GM10248 (cell line): Measurements from ENCODE around the gene TNPO1.

ENCODE experiments used
- CTCF ChIA-PET: fragments of 300-600 bp; sonication (Branson Sonifier 250); formaldehyde crosslinking; extraction: SDS; loops from one replicate; lab custom pipeline; 2021; ENCODE audit warnings: antibody characterized with exemption; lab: Yijun Ruan, JAX
- POLR2A ChIA-PET: fragments of 350-650 bp; sonication (Branson Sonifier 250); formaldehyde crosslinking; extraction: SDS; loops from one replicate; lab custom pipeline; 2020; ENCODE audit warnings: antibody characterized with exemption; lab: Yijun Ruan, JAX
- DNase-seq: peaks from one replicate; pipeline ENCODE4 v3.0.0; 2012; ENCODE audit errors: extremely low spot score
- CTCF ChIP-seq: IDR thresholded peaks from 2 replicates; pipeline ENCODE4 v1.5.1; 2012; ENCODE audit warnings: mild to moderate bottlenecking, low read depth; ENCODE audit errors: extremely low read depth, missing control alignments, control extremely low read depth

Gene TNPO1

GRCh38 chr5:72840041-72840440 is 23.6 kb downstream of the TNPO1 start:
- POLR2A ChIA-PET, result no interaction called here
- CTCF ChIA-PET, result interaction anchor here (5.4 kb wide), 1 partner anchor 21 kb away, joined by 31 read pairs; no protein-coding TSS in a partner anchor

GRCh38 chr5:72841756-72842535 is 25.5 kb downstream of the TNPO1 start:
- DNase-seq, result no peak
- CTCF ChIA-PET, result interaction anchor here (1.2 to 5.4 kb wide), 3 partner anchors 9 to 23 kb away, joined by 3 to 31 read pairs (median 3); no protein-coding TSS in a partner anchor
- POLR2A ChIA-PET, result no interaction called here
- no peak for TF ChIP-seq CTCF

More at GRCh38 chr5:72840041-72840440, 23.6 kb downstream of the TNPO1 start:
- DNase-seq, result no peak
- no peak for TF ChIP-seq CTCF

- CTCF ChIA-PET, result interaction anchor here (1.2 to 5.4 kb wide), 3 partner anchors 9 to 24 kb away, joined by 3 to 31 read pairs (median 3); no protein-coding TSS in a partner anchor
- POLR2A ChIA-PET, result no interaction called here
- TF ChIP-seq CTCF, result peak; percentile 23
- DNase-seq, result no peak
These were observed 26.4 kb downstream of the TNPO1 start for GRCh38 chr5:72842816-72843215.

GRCh38 chr5:72844218-72844603 is 27.8 kb downstream of the TNPO1 start:
- ChIA-PET CTCF (interaction anchor here (1.0 to 2.5 kb wide), 4 partner anchors 10 to 26 kb away, joined by 3 to 9 read pairs (median 4); no protein-coding TSS in a partner anchor), POLR2A (no interaction called here)
- DNase-seq, result no peak
- TF ChIP-seq CTCF, result no peak

GRCh38 chr5:72845889-72846288 is 29.4 kb downstream of the TNPO1 start:
- ChIA-PET CTCF (interaction anchor here (1.2 to 2.5 kb wide), 2 partner anchors 28 to 480 kb away, joined by 3 to 9 read pairs; no protein-coding TSS in a partner anchor), POLR2A (no interaction called here)
- TF ChIP-seq CTCF, result no peak
- no peak for DNase-seq

- no peak for TF ChIP-seq CTCF
- CTCF ChIA-PET, result interaction anchor here (1.1 kb wide), 1 partner anchor 28 kb away, joined by 3 read pairs; no protein-coding TSS in a partner anchor
- POLR2A ChIA-PET, result no interaction called here
- no peak for DNase-seq
These were observed 30.0 kb downstream of the TNPO1 start for GRCh38 chr5:72846483-72846882.
